ENCODE results near the gene NBEA.

NBEA gene

GRCh38 chr13:35526577-35526976, 584.5 kb downstream of the NBEA start:
- no peak for DNase-seq

GRCh38 chr13:35527451-35527850, 585.4 kb downstream of the NBEA start:
- DNase-seq: no peak

- no peak for DNase-seq
These were observed 588.1 kb downstream of the NBEA start for GRCh38 chr13:35530147-35530546.

GRCh38 chr13:35530581-35530980, 588.5 kb downstream of the NBEA start:
- DNase-seq: no peak

- DNase-seq: no peak
These were observed 589.5 kb downstream of the NBEA start for GRCh38 chr13:35531526-35531925.

- DNase-seq: no peak
These were observed 592.3 kb downstream of the NBEA start for GRCh38 chr13:35534343-35534742.

- DNase-seq: no peak
These were observed 606.7 kb downstream of the NBEA start for GRCh38 chr13:35548790-35549189.

GRCh38 chr13:35549481-35549880, 607.4 kb downstream of the NBEA start:
- no peak for DNase-seq

- DNase-seq: no peak
These were observed 610.2 kb downstream of the NBEA start for GRCh38 chr13:35552172-35552844.

- no peak for DNase-seq
These were observed 613.0 kb downstream of the NBEA start for GRCh38 chr13:35554972-35555623.

GRCh38 chr13:35557475-35557874, 615.4 kb downstream of the NBEA start:
- DNase-seq: no peak

- DNase-seq: no peak
These were observed 619.5 kb downstream of the NBEA start for GRCh38 chr13:35561540-35561939.

GRCh38 chr13:35565273-35565672, 623.2 kb downstream of the NBEA start:
- DNase-seq: no peak

- DNase-seq: no peak
These were observed 624.3 kb downstream of the NBEA start for GRCh38 chr13:35566340-35566739.

GRCh38 chr13:35567406-35567980, 625.4 kb downstream of the NBEA start:
- no peak for DNase-seq

GRCh38 chr13:35573639-35574038, 631.6 kb downstream of the NBEA start:
- DNase-seq: no peak

- DNase-seq: no peak
These were observed 650.4 kb downstream of the NBEA start for GRCh38 chr13:35592457-35592856.

- DNase-seq: no peak
These were observed 651.6 kb downstream of the NBEA start for GRCh38 chr13:35593651-35594050.

GRCh38 chr13:35594096-35594495, 652.0 kb downstream of the NBEA start:
- DNase-seq: no peak

GRCh38 chr13:35595181-35595580, 653.1 kb downstream of the NBEA start:
- no peak for DNase-seq

GRCh38 chr13:35596321-35597030, 654.4 kb downstream of the NBEA start:
- DNase-seq: no peak

- no peak for DNase-seq
These were observed 655.4 kb downstream of the NBEA start for GRCh38 chr13:35597451-35597850.

GRCh38 chr13:35598233-35598632, 656.2 kb downstream of the NBEA start:
- DNase-seq: no peak
